GM12865 (cell line): ENCODE data around the gene CELSR3.
A peak's percentile ranks its signal among the peaks of the same experiment; 100 is the strongest.

ENCODE experiments used
- DNase-seq: peaks from one replicate; pipeline ENCODE4 v3.0.0; 2010; ENCODE audit warnings: low read depth
- H3K4me3 ChIP-seq: 2 replicates; pipeline ENCODE4 v1.5.1; 2011; ENCODE audit warnings: mild to moderate bottlenecking, low read depth, low read length, control low read depth
- TF ChIP-seq, protein P1 (sequence below): IDR thresholded peaks from 2 replicates; pipeline ENCODE4 v1.5.1; 2011; ENCODE audit warnings: low read length, control low read depth, low read depth, inconsistent platforms; ENCODE audit not compliant: insufficient read depth; ENCODE audit errors: missing control alignments

Gene CELSR3

DNA sequence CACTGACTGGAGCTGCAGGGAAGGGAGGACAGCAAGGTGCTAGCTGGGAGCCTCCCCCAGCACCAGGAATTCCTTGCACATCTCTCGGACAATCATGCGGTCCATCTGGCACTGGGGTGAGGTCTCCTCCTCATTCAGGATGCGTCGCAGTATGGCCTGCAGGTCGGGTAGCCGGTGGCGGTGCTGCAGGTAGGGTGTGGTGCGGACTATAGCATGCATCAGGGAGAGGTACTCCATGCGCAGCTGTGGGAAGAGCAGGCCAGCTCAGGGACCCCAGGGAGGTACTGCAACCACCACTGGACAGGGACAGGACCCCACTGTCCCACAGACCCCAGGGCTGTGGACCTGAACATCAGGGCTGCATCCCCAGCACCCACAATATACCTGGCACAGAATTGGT, 11.8 kb upstream of the CELSR3 start:
- TF ChIP-seq, protein P1, sequence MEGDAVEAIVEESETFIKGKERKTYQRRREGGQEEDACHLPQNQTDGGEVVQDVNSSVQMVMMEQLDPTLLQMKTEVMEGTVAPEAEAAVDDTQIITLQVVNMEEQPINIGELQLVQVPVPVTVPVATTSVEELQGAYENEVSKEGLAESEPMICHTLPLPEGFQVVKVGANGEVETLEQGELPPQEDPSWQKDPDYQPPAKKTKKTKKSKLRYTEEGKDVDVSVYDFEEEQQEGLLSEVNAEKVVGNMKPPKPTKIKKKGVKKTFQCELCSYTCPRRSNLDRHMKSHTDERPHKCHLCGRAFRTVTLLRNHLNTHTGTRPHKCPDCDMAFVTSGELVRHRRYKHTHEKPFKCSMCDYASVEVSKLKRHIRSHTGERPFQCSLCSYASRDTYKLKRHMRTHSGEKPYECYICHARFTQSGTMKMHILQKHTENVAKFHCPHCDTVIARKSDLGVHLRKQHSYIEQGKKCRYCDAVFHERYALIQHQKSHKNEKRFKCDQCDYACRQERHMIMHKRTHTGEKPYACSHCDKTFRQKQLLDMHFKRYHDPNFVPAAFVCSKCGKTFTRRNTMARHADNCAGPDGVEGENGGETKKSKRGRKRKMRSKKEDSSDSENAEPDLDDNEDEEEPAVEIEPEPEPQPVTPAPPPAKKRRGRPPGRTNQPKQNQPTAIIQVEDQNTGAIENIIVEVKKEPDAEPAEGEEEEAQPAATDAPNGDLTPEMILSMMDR: no peak
- no peak overlapping the region for H3K4me3 ChIP-seq
- no peak for DNase-seq

DNA sequence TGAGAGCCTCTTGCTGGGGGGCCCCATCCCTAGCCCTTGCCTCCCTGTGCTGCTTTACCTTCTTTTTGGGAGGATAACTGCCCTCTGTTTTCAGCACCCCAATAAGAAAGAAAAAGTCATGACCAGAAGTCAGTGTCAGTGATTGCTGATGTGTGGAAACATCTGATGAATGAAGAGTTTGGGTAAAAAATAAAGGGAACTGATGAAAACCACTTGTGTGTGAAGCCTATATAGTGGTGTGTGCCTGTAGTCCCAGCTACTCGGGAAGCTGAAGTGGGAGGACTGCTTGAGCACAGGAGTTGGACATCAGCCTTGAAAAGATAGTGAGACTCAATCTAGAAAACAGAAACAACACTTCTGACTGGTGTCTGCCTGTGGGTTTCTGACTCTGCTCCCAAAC, 9.8 kb upstream of the CELSR3 start:
- H3K4me3 ChIP-seq: no peak overlapping the region
- TF ChIP-seq, protein P1: no peak
- no peak for DNase-seq

DNA sequence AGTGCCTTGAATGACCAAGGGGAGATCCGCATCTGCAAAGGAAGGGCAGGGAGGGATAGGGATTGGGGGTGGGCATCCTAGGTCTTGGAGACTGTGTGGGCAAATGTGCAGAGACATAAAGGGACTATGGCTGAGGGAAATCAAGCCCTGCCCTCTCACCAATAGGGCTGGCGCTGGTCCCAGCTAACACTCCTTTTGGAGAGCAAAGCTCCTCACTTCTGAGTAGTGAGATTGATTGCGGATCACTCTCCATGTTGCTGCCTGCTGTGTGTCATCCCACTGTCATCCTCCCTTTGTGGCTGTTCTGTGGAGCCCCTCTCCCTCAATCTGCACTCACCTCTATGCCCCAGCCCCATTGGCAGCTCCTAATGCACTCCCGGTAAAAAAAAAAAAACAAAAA, 2.2 kb upstream of the CELSR3 start:
- no peak overlapping the region for H3K4me3 ChIP-seq
- TF ChIP-seq, protein P1: no peak
- no peak for DNase-seq

DNA sequence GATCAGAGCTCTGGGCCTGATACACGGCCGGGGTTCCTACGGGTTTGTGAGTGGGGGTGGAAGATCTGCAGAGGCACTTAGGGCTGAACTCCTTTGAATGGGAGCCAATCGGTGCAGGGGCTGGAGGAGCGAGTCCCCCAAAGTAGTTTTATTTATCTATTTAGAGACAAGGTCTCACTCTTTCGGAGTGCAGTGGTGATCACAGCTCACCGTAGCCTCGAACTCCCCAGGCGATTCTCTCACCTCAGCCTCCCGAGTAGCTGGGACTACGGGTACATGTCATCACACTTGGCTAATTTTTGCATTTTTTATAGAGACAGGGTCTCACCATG, 1.6 kb upstream of the CELSR3 start:
- no peak for DNase-seq
- no peak overlapping the region for H3K4me3 ChIP-seq

DNA sequence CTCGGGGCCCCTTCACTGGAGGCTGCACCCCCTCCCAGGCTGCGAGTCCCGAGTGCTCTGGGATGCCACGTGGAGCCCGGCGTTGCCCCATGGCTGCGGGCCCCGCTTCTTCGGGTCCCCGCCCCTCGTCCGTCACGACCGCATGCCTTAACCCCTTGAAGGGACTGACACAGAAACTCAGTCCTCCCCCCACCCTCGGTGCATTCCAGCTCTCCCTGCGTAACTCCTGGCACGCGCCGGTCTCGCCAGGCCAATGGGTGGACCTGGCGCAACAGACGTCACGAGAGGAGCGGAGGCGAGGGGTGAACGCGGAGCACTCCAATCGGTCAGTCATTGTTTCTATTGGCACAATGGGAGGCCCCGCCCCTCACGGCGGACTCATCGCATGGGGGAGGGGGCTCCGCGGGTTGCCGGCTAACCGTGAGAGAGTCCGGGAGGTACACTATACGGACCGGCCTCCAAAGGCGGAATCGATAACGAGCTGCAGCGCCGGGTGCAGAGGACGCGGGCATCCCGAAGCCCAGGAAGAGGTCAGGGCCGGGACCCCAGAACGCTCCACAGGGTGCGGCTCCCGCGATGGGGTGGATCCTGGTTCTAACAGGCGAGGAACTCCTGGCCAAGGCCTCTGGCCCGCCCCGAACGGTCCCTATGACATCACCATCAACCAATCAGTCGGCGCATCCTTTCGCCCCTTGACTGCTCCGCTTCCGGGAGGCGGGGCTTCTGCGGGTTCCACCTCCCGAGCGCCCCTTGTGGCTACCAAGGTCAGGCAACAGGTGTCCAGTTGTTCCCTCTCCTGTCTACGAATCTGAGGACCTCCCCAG, 1.0 kb upstream of the CELSR3 start:
- peak; percentile 98 for DNase-seq
- H3K4me3 ChIP-seq: peak overlapping the region; percentile 72
- TF ChIP-seq, protein P1: peak; percentile 89

More for the DNA sequence above, 1.6 kb upstream of the CELSR3 start:
- TF ChIP-seq, protein P1: no peak

DNA sequence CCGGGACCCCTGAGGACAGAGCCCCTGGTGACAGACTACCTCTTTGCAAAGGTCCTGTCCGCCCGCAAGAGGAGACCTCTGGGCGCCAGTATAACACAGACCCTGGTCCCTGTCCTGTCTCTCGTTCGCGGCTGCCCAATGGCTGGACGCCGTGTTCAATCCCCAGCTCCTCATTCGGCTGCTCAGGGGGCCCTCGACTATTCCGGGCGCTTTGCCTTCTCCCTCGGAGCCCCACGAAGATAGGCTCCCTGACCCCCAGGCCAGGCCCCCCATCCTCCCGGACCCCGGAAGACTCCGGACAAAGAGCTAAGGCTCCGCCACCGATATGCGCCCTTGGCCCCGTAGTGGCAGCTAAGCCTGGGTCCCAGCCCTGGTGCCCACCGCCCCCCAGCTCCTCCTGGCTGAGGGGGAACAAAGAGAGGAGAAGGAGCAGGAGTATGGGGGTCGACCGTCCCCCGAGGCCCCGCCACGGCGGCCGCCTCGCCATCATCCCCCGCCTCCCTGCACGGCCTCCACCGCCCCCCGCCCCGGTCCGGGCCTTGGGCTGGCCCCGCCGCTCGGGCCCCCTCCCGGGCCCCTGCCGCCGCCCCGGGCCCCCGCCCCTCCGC, 437 bp downstream of the CELSR3 start:
- peak overlapping the region; percentile 47 for H3K4me3 ChIP-seq
- TF ChIP-seq, protein P1: no peak
- DNase-seq: no peak
